SW480 (cell line): ENCODE data around the gene TRIM9.

Source experiments
- DNase-seq: peaks from one replicate; pipeline ENCODE4 v3.0.0-alpha.2; 2016; ENCODE audit warnings: low spot score

The TRIM9 gene

DNA sequence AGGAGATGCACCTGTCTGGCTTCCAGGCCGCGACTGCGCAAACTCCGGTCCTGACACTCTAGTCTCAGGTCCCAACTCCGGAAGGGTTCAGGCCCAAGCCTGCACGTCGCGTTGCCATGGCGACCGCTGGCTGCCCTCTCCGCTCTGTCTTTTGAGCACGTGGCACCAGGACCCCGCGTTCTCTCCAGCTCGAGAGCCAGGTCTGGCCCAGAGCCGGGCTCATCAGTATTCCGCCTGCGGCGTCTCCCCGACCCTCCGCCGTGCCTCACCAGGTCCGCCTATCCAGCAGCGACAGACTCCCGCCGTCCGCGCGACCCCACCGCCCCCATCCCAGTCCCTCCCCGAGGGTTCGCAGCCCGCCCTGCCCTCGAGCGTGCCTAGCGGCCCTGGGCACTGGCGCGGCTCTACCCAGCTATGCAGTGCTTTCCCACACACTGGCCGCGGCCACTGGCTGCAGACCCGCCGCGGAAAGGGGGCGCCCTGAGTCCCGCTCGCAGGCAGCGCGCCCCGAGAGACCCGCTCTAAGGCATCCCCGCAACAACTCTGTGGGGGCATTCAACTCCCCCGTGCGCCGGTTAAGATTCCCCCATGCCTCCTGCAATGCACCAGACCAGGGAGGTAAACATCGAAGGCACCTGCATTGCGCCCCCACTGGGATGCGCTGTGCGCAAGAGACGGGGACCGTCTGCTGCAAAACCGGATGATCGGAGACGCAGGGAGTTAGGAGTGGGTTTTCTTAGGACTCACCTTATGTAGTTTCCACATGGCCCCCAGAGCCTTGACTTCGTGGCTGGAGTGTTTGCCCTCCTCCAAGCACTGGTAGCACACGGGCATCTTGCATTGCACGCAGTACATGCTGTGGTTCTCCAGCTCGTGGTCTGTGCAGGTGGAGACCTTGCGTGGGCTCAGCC, 1.3 kb downstream of the TRIM9 start:
- no peak for DNase-seq

DNA sequence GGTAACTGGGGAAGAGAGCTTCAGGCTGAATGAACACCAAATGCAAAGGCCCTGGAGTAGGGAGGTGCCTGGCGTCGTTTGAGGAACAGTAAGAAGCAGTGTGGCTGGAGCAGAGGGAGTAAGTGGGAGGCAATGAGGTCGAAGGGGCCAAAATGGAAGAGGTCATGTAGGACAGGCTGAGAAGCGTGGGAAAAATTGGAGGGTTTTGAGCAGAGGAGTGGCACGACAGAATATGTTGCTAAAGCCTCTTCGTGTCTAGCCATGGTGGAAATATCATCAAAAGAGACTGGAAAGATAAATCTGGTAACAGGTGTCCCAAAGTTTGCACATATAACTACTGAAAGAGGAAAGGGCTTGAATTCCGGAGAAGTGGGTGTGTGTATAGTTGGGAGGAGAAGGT, 1.9 kb downstream of the TRIM9 start:
- no peak for DNase-seq

DNA sequence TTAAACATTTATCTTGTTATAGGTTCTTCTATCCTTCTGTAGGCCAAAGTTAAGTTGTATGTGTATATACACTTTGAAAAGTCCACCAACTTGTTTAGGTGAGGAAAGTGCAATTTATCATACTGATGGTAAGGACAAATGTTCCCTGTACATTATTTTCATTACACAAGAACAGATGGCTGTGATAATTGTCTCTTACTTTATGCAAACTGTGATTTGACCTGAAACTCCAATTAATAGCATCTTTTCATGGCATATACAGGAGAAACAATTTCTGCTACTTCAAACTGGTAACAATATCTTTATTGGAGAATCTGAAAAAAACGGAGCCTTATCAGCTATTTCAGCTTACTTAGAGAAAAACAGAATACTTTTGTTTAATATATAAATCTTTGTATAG, 5.6 kb downstream of the TRIM9 start:
- no peak for DNase-seq

DNA sequence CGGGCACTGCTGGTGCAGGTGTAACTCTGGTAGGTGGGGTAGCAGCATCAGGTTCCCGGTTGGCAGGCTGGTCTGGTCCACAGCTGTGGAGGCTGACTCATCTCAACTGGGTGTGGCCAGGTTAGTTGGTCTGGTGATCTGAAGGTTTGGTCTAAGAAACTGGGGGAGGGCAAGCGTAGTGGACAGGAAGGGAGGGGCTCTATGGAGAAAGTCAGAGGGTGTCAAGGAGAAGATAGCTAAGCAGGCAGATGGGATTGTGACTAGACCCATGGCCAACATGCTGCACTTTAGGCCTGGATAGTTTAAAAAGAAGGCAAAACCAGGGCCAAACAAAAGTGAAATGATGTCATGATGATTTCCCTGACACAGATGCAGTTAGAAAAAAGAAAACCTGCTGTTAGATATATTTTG, 7.9 kb downstream of the TRIM9 start:
- DNase-seq = peak; percentile 83

DNA sequence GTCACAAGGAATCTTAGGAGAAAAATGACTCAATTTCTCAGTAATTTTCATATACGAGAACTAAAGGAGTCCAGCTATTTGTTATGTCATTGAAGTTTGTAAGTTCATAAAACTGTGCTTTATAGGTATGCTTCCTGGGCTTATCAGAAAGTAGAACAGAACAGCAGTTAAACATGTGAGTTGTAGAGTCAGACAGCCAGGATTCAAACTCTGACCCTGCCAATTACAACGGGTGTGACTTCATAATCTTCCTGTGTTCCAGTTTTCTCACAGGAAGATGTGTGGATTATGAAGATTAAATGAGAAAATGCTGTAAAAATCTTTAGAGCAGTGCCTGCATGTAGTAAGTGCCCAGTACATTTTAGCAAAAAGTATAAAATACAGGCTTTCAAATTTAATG, 8.9 kb downstream of the TRIM9 start:
- no peak for DNase-seq

DNA sequence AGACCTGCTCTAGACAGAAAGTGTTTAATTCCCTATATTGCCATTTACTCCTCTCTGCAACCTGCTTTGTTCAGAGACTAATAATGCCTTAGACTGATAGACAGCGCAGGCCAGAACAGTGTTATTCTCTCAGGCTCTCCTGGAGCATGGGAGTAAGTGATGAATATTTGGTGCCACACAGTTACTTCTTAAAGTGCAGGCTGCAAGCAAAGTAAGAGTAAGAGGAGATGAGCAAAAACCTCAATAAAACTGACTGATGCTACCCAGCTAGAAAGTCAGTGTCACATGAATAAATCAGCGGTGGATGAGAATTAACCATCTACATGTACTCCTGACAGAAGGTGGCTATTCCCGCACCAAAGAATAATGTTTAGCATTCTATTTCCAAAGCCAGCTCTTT, 9.9 kb downstream of the TRIM9 start:
- DNase-seq = no peak

DNA sequence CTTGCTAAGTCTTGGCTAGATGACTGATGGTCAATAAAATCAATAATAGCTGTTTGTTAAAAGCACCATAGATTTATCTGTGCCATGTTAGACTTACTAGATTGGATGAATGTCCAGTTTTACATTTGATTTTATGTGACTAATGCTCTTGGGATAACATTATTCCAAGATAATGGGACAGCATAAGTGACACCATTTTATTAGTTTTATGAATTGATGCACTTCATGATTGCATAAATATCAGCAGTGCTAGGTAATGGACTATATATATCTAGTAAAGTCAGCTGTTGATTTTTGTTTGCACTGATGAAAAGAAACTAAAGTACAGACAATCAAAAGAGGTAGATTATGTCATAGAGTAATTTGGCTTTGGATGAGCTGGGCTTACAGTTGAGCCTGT, 10.4 kb downstream of the TRIM9 start:
- no peak for DNase-seq

DNA sequence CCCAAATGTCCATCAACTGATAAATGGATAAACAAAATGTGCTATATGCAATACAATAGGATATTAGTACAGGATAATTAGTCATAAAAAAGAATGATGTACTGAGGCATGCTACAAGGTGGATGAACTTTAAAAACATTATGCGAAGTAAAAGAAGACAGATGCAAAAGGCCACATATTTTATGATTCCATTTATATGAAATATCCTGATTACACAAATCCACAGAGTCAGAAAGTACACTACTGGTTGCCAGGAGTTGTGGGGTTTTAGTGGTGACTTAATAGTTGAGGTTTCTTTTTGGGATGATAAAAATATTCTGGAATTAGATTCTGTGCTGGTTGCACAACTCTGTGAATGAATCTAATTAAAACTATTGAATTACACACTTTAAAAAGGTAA, 12.6 kb downstream of the TRIM9 start:
- no peak for DNase-seq

DNA sequence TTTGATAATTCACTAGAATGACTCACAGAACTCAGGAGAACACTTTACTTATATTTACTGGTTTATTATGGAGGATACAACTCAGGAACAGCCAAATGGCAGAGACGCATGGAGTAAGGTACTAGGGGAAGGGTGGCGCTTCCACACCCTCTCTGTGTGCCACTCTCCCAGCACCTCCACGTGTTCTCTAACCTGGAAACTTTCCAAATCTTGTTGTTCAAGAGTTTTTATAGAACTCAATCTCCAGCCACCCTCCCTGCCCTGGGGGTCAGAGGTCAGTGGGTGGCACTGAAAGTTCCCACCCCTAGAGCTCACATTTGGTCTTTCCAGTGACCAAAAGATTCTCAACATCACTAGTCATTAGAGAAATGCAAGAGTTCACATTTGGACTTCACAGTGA, 13.2 kb downstream of the TRIM9 start:
- no peak for DNase-seq

DNA sequence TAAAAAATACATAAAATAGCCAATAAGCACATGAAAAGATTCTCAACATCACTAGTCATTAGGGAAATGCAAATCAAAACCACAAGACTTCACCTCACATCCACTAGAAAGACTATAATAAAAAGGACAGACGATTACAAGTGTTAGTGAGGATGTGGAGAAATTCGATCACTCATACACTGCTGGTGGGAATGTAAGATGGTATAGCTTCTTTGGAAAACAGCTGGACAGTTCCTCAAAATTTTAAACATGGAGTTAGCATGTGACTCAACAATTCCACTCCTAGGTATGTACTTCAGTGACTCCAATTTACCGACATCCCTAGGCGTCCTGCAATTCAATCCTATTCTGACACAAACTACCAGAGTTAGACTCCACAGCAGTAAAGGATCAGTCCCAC, 13.7 kb downstream of the TRIM9 start:
- DNase-seq = no peak

DNA sequence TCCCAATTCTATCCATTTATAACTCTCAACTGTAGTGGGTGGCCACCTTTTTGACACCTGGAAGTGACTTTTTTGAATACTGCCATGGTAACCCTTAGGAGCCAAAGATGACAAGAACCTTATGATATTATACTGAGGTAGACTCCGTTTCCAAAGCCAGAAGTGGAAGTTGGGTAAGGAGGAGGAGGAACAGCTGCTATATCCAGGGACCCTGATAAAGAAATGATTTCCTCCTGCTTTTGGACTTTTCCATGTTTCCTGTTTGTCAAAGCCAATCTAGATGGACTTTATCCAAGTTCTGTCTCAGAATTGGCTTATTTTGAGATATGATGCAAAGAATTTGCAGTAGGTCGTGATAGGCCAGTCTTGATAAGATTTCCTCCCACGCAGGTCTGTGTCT, 14.3 kb downstream of the TRIM9 start:
- DNase-seq = no peak

DNA sequence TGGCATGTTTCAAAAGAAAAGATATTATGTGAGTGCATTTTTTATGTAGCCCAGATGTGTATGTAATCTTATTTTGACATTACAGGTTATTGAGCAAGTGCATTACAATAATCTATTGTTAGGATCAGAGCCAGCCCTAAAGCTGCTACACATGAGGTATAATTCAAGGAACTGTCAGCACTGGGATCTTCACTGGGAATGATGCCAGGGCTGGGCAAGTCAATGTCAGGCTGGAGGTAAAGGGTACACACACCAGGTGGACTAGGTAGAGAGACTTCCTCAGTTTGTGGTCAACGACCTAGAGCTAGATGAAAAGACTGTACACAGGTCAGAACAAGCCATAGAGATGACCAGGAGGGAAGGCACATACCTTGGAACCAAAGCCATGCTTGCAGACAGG, 15.4 kb downstream of the TRIM9 start:
- DNase-seq = peak; percentile 56

DNA sequence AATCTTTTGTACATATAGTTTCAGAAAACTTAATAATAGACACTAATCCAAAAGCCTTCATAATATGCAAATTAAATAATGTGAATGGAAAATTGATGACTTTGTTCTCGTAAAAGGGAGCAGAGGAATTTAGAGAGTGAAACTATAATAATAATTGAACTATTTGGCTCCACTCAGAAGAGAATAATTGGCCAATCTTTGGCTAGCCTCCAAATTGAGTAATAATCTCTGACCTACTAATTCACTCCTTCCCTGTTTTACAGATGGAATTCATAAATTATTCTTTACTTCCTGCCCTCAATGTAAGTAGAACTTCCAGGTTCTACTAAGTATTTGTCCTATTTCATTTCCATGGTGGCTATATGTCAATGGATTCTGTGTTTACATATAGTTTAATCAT, 15.8 kb downstream of the TRIM9 start:
- DNase-seq = no peak

DNA sequence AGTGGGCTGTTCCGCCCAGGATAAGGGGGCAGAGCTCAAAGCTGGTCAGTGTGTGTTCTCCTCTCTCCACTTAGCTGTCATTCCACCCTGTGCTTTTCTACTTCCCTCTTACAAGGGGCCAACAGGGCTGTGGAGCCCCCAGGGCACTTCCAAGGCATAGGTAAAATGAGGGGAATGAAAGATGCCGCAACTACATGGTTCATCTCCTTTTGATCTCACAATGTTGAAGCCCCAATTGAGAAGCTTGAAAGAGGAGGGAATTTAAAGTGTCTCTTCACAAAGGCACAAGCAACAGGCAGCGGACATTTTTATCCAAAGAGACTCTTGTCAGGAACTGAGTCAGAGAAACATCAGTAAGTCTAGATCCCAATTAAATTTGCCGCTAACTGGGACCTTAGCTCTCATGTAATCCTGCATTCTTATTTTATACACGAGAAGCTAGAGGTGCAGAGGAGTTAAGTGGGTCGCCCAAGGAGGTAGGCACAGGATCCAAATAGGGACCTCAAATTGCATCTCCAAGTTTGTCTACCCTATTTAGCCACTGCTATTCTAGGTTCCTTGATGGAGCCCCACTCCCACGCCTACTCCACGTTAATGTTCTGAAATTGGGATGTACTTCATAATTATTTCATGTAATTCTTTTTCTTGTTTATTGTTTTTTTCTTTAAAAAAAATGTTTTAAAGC, 20.1 kb downstream of the TRIM9 start:
- DNase-seq = no peak

DNA sequence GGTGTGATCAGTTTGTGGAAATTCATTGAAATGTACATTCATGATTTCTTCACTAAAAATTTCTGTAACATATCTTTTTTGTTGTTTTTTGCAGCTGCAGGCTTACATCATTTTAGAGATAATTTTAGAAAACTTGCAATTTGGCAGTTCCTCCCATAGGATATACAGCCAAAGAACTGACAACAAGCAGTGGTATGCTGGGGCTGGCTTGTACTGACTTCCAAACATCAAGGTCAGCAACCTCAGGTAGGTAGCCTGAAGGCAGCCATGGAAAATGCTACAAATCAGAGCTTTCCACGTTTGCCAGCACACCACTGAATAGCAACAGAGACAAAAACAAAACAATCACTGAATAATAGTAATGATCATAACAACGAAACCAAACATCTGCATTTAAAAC, 21.2 kb downstream of the TRIM9 start:
- no peak for DNase-seq

DNA sequence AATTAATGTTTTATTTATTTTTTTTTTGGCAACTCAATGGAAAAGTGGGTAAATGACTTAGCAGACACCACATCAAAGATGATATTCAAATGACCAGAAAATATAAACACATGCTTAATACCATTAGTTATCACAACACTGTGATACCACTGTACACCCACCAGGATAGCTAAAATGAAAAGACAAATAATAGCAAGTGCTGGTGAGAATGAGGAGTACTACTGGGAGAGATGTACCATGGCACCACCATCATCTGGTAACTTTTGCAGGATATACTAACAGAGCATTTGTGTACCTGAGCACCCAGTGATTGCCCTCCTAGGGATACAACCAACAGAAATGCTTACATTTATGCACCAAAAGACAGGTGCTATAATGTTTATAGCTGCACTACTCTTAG, 21.9 kb downstream of the TRIM9 start:
- DNase-seq = no peak

DNA sequence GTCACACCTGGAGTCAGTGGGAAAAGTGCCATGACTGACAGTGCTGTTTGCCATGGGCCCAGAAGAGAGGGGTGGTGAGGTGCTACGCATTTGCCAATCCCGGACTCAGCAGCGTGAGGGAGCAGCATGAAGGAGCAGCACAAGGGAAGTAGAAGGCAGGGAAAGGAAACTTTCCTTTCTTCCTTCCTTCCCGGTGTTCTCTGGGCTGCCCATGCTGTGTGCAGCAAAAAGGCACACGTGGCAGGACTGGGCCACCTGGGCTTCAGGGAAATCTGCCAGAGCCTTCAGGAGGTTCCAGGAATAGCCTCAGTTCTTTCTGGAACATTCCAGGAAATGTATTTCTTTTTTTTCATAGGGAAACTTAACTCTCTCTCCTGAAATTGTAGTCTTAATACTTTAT, 23.0 kb downstream of the TRIM9 start:
- DNase-seq = no peak

DNA sequence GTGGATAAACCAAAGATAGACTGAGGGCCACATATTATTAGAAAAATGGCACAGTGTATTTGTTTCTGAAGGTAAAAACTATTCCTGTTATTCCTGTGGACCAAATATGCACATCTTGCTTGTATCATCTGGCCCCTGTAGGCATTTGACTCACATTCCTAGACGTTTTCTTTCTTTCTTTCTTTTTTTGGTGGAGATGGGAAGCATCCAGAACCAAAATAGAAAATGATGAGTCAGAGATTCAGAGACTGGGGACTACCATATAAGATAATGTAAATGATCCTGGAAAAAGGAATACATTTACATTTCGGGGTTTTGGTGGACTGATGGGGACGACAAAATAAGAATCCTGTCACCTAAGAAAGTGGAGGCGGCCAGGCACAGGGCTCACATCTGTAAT, 24.2 kb downstream of the TRIM9 start:
- no peak for DNase-seq

DNA sequence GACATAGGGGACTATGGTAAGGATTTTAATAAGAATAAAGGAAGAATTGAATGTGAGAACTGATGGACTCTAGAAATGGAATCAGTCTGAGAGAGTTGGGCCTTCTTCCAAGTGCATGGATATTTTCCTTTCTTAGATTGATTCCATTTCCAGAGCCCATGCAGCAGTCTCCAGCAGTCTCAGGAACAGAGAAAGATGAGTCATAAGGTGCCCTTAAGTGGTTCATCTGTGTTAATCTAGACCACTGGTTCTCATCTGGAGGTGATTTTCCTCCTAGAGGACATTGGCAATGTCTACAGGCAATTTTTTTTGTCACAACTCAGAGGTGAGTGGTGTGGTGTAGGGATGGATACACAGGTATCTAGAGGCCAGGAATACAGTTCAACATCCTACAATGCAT, 25.9 kb downstream of the TRIM9 start:
- no peak for DNase-seq

DNA sequence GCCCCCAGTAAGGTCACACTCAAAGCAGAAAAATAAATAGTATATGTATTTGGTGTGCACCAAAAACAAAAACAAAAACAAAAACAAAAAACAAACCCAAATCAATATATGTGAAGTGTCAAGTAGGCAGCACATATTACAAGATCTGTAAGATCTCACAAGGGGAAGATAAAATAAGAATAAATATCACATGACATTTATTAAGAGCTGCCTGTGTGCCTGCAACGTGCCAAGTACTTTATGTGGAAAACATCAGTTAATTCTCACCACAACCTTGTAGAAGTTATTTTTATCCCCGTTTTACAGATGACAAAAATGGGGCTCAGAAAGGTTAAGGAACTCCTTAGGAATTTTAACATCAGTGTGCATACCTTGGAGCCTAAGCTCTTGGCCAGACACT, 26.6 kb downstream of the TRIM9 start:
- no peak for DNase-seq

DNA sequence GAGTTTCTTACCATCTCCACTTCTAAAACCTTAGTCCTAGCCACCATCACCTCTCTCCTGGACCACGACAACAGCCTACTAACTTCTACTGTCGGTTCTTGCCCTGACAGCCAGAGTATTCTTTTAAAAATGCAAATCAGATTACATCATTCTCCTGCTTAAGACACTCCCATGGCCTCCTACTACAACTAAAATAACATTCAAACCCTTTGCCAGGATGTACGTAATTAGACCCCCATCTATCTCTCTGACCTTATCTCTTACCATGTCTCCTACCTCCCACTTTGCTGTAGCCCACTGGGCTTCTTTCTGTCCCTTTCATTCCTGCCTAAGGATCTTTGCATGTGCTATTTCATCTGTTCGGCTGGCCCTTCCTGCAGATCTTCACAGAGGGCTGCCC, 27.6 kb downstream of the TRIM9 start:
- DNase-seq = no peak

DNA sequence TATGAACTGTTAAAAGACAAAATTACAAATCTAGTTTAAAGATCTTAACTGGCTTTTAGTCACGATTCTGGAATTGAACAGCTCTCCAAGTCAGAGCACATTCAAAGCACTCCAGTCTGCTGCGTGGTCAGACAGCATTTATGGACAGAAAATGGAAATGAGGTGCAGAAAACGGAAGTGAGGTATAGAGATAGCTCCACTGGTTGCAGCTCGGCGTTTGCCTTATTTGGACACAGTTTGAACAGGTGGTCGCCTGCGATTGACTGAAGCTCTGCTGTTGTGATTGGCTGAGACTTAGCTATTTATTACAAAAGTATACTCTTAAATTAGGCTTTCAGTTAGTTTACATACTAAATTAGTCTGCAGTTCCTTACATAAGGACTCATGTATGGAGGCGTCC, 28.3 kb downstream of the TRIM9 start:
- no peak for DNase-seq

DNA sequence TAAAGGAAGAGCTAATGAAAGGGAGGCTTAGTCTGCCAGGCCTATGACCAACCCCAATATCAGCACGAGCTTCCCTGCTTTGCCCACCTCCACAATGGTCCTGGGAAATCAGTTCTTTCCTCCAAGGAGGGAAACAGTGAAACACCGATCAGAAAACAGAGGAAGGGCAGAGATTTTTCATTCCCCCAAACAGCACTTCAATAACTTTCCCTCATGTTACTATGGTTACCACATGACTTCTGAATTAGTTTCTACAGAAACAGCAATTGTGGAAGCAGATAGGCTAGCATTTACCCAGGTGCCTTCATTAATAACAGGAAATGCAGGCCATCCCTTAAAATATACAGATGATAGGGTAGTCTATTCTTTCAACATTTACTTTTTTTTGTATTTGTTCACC, 35.9 kb downstream of the TRIM9 start:
- no peak for DNase-seq

DNA sequence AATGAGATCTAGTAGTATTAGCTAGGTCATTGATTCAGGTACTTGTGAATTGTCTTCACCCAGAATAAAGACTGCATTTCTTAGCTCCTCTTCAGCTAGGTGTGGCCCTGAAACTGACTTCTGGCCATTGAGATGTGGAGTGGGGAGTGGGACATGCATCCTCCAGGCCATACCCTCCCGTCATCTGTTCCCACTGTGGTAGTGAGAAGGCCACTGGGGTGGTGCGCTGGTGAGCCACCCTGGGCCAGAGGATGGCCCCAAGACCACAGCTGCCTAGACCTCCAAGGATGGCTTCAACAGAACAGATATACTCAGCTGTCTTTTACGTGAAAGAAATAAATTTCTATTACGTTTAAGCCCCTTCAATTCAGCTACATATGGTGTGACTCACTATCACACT, 36.5 kb downstream of the TRIM9 start:
- no peak for DNase-seq
